Activated CD4-positive, CD25-positive, alpha-beta regulatory T cell treated with anti-CD3 and anti-CD28 coated beads, Interleukin-2, amount 50 U/mL, for 24 hours (primary cell): ENCODE data around the gene ADIPOR2.

Experiments used
- ATAC-seq, 2 donors: fragments of 150-1000 bp; cut with Tn5 transposase; one replicate each; pipeline ENCODE4 v1.10.0; 2021; ENCODE audit warnings: mild to moderate bottlenecking in 1 of 2, moderate library complexity in 1 of 2

Gene ADIPOR2

DNA sequence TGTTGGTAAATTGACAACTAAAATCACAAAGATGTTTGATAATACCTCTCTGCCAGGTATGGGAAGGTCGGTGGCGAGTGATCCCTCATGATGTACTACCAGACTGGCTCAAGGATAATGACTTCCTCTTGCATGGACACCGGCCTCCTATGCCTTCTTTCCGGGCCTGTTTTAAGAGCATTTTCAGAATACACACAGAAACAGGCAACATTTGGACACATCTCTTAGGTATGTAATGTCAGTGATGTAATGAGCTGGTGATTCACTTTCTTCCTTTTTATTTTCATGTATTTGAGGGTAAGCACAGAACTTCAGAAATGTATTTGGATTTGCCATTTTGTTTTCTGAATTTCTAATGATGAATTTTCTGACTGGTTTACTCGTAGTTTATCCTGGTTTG is 86.9 kb downstream of the ADIPOR2 start:
- ATAC-seq: no peak

DNA sequence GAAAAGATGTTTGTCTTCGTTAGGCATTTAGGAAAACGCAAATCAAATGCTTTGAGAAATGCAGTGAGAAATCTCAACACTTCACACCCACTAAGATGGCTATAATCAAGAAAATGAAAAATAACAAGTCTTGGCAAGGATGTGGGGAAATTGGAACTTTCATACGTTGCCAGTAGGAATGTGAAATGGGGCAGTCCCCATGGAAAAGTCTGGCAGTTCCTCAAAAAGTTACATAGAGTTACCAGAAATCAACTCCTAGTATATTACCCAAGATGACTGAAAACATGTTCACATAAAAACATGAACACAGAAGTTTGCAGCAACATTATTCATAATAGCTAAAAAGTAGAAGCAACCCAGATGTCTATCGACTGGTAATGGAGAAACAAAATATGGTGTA is 88.0 kb downstream of the ADIPOR2 start:
- ATAC-seq: no peak

DNA sequence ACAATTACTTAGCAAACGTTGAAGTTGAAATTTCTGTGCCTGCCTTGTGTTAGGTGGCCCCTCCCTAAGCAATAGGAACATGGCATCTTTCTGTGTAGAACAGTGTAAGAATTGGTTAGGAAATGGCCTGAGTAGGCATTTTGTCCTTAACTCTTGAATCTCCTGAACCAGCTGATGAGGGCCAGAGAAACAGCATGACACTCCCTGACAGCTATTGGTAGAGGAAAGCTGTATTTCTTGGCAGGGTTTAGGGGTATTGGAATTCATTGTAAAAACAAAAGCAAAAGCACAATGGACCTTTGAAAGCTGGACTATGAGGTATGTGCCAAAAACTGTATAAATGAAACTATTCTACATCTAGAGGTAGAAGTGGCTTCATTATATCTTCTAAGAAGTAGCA is 88.9 kb downstream of the ADIPOR2 start:
- ATAC-seq: no peak

DNA sequence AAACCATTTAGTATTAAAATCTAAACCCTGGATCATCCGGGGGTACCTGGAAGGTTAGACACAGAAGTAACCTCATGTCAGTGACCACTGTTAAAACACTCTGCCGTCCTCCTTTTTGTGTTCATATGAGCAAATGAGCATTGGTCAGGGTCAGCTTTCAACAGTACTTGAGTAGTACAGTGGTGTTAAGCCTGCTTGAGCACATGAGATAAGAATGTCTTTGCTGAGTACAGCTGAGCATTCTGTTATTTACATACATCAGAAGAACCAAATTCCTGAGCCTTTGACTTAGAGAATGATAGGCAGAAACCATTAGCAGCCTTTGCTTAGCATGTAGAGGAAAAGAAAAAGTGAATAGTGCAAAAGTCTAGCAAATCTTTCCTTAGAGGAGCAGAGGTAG is 90.9 kb downstream of the ADIPOR2 start:
- no peak for ATAC-seq

DNA sequence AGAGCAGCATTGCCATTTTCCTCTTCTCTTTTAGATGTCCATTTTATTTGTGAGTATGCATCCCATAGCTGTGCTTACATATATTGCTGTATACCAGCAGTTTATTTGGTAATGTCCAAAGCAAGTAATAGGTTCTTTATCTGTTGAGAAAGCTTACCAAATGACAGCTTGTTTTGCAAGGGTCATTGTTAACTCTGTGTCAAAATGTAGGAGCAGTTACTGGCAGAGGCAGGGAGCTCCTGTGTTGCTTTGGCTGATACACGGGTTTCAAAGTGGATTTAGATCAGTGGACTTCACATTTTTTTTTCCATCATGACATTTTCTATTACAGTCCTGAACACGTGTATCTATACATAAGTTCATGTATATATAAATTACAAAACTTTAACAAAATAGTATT is 91.3 kb downstream of the ADIPOR2 start:
- ATAC-seq: no peak

DNA sequence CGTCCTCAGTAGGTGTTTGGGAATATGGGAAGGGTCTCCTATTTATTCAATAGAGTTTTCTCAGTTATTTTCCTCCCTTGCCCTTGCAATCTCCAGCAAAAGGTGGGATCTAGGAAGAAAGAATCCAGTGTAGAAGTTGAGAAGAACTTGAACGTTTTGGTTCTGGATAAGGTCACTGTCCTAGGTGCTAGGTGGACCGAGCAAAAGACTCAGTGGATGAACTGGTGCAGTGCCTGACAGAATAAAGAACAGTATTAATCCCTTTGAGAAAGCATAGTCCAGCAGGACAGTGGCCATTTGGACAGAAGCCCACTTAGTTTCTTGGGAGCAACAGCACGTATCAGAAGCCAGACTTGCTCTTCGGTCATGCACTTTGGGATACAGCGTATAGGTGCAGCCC is 96.8 kb downstream of the ADIPOR2 start:
- no peak for ATAC-seq

DNA sequence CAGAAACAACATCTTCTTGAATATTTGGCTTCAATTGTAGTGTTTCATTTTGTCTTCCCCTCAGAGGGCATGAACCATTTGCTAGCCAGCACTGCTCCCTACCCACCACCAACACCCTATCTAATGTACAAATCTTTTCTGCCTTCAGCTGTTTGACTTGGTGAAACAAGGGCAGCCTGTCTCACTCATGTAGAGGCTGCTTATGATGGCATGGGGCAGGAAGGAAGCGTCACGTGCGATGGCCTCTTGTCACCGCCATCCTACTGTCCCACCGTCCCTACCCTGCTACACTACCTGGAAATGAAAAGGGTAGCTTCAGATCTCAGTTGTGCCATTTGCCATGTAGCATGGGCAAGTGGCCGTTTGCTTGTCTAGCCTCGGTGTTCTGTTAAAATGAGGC is 99.6 kb downstream of the ADIPOR2 start:
- ATAC-seq: no peak

DNA sequence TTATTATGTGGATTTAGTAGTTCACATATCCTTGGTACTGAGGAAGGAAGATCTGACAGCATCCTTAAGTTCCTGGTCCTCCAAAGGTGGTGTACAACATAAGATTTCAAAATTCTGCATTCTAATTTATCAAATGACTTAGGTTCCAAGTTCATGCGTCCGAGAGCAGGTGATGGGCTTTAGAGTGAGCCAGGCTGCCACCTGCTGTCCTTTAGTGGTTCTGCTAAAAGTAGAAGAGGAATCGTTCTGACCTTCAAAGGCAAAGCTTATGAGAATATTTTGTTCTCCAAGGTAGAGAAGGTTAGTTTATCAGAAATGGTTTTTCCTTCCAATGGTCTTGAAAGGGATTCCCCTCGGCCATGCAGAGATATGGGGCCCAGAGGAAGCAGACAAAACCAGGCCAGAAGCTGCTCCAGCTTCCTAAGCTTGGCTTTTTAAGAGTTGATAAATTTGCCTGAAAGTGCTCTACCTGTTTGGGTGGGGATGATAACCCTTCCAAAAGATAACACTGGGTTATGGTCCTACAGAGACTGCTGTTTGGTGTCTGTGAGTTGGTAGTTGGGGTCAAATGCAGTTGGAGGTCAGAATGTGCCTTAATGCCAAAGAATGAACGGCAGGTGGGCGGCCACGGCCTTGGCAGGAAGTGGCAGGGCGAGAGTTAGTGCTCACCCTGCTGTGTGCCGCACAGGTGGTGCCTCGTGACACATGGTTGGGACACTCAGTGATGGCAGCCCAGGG is 100.4 kb downstream of the ADIPOR2 start:
- ATAC-seq: peak; percentile 14 to 15

DNA sequence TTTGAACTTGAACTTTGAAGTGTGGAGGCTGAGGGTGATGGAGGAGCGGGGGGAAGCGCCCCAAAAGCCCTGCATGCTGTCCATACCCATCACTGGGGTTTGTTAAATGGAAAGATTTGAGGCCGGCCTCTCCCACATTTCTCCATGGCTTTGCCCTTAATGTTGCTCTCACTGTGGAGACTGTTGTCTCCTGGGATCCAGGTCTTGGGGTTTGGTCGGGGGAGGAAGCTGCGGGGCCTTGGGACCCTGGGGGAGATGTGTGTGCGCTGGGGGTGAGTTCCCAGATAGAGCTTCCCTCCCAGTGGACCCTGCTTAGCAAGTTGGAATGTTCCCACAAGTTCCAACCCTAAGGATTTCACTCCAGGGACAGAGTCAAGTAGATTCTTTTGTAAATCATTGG is 101.5 kb downstream of the ADIPOR2 start:
- no peak for ATAC-seq

DNA sequence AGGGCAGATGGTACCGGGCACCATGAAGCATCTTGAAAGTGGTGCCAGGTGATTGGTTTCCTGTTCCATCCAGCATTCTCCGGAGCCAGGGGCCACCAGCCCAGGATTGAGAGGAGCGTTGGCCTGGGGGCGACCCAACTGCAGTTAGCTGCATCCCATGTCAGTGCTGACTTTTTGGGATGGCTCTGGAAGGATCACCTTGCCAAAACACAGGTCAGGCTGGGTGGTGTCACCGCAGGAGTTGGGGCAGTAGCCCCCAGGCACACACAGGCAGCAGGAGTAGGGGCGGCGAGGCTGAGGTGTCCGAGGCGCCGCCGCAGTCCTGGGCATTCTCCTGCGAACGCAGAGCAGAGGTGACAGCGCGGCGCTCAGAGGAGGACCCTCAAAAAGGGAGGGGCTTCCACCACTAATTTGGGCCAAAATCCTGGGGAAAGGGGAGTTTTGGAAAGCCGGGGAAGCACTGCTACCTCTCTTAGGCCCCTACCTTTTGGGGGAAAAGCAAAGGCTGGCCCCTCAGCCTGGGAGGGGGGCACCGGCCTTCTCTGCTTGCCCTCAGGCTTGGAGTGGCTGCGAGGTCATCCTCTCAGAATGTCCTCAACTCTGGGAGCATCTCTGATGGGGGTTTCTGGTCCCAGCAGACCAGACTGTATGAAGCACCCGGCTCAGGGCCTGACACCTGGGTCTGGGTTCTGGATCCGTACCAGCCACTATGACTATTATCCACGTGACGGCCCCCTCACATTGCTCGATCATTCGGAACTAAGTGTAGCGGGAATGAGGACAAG is 102.7 kb downstream of the ADIPOR2 start:
- ATAC-seq: no peak

DNA sequence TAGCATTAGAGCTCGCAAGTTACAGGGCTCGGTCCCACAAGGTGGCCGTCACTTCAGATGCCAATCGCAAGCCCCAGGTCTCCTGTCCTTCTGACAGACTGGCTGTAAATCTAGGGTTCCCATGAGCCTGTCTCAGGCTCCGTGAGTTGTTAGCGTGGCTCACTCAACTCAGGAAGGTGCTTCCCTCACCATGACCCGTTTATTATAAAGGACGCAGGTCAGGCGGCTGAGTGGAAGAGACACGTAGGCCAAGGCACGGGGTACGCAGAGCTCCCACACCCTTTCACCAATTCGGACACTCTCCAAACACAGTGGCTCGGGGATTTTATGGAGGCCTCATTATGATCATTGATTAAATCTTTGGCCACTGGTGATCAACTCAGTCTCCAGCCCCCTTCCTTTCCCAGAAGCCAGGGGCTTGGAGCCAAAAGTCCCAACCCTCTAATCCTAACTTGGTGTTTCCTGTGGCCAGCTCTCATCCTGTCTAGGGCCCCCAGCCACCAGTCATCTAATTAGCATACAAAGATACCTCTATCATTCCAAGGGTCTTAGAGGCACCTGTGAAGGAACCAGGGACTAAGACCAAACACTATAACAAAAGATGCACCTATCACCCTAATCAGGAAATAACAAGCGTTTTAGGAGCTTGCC is 103.7 kb downstream of the ADIPOR2 start:
- ATAC-seq: no peak

DNA sequence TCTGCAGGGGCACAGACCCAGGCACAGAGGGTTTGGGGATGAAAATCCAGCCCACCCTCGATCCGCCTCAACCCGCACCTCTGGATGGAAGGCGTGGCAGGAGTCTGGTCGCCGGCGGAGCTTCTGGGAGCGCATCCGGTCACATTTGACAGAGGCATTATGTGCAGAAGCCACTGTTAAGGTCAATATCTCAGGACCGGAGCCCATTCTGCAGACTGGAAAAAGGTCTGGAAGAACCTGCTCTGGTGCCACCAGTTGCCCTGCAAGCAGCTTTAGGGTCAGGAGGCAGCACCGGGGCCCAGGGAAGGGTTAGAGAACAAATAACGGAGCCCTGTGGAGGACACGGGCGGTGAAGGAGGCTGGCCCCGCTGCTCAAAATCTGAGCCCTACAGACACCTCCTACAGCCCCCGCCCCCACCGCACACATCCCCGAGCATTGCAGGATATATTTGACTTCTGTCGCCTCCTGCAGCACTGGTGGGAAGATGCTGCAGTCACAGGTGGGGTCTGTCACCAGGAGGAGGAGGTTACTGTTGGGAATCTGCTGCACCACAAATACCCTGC is 104.4 kb downstream of the ADIPOR2 start:
- no peak for ATAC-seq

DNA sequence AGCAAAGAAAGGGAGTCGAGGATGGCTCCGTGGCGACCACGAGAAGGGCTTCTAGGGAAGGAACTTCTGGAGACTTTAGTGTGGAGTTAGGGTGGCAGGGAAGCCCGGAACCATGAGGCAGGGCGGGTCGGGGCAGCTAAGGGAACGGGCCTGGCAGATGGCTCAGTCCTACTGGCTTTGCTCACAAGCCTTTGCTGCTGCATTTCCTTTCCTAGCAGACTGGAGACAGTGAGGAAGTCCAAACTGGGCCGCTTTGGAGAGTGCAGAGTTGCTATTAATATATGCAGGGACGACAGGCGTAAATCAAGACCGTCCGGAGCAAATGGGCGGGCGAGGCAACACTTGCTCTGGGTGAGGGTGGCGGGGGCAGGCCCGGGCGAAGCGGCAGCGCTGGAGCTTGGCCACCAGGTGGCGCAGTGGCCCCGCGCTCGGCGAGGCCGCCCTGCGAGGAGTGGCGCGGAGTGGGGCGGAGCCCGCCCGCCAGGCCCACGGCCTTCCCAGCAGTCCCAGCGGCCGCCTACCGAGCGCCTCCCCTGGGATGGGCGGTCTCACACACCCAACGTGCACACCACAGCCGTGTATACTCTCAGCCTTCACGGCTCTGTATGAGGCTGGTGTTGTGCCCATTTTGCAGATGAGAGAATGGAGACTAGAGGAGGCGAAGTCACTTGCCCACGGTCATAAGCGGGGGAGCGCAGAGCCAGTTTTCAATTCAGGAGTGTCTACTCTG is 105.1 kb downstream of the ADIPOR2 start:
- ATAC-seq: peak; percentile 98 to 99

DNA sequence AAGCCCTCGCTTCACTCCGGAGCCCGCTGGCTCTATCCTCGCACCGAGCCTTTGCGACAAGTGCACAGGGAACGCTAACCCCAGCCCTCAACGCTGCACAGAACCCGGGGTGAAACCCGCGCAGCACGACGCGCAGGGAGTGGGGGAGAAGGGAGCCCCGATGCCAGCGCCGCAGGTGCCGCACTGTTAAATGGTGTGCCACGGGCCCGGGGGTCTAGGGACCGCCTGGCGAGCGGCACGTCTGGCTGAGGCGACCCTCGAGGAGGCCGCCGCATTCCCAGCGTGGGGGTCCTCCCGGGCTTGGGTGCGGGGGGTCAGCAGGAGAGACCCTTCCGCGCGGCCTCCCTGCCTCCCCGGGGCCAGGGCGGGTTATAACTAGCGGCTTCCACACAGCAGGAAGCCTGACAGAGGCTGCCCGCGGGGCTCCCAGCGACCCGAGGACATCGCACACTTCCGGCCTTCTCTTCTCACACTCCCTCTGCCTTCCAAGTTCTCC is 105.7 kb downstream of the ADIPOR2 start:
- peak; percentile 26 to 27 for ATAC-seq

DNA sequence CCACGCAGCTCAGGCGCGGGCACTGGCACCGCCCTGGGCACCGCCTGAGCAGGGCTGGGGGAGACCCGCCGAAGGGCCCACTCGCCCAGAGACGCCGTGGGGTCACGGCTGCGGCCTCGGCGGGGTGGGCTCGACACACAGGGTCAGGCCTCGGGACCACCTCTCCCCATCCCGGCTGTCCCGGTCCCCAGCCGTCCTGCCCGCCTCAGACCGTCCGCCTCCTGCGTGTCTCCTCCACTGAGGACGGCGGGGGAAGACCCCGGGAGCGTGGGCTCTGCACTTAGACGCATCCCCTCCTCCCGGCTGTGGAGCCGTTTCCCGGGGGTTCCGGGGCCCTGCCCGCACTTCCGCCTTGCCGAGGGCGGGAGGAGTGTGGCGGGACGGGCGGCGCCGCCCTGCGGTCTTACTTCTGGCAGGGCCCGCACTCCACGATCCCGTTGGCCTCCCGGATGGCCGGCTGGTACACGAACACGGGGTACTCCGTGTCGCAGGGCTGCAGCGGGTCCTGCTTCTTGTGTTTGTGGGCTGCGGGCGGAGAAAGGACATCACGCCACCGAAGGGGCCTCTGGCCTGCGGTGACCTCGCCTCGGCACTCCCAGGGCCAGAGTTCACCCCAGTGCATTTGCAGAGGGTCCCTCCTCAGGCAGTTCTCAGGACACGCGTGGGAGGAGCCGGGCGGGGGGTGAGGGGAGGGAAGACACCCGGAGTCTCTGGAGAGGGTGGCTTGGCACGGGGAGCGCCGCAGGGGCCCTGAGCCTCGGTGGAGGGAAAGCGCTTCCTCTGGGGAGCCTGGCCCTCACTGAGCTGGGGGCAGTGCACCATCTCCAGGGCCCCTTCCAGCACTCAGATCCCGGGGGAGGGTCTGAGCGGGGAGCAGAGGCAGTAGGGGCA is 106.4 kb downstream of the ADIPOR2 start:
- ATAC-seq: peak in 1 of 2 donors; percentile 8

DNA sequence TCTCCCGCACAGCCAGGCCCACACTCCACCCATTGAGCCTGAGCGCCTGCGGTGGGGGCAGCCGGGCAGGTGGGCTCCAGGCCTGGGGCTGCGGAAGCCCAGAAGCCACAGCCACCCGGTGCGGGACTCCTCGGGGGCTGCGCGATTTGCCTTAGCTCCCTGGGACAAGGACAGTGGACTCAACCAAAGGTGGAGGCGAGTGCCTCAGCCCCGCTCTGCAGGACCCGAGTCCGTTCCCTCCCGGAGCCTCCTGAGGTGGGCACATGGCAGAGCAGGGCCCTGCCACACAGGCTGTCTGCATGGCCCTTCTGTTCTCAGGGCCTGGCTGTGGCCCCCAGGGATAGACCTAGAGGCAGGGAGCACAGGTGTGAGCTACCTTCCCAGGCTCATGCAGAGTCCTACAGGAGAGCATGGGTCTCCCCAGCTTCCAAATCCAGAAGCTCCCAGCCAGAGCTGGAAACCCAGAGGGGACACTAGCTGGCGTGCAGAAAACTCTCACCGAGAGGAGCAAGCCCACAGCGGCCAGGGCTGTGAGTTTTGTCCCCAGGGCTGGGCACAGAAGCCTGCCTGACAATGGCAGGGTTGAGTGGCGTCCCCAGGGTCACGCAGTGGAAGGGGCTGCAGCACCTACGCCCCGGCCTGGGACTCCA is 107.2 kb downstream of the ADIPOR2 start:
- ATAC-seq: no peak

DNA sequence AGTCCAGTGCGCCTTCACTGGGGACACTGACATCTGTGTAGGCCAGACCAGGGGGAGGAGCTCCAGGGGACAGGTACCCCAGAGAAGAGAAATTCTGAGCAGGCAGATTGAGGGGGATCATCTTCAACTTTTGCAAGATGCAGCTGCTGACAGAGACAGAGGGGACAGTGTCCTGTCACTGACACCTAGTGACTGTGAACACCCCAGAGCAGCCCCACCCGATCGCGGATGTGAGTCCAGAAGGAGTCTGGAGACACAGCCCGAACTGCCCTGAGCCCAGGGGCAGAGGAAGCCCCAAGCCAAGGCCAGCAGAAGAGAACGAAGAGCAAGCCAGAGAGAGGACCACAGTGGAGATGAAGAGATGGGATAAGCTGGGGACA is 107.8 kb downstream of the ADIPOR2 start:
- ATAC-seq: no peak

DNA sequence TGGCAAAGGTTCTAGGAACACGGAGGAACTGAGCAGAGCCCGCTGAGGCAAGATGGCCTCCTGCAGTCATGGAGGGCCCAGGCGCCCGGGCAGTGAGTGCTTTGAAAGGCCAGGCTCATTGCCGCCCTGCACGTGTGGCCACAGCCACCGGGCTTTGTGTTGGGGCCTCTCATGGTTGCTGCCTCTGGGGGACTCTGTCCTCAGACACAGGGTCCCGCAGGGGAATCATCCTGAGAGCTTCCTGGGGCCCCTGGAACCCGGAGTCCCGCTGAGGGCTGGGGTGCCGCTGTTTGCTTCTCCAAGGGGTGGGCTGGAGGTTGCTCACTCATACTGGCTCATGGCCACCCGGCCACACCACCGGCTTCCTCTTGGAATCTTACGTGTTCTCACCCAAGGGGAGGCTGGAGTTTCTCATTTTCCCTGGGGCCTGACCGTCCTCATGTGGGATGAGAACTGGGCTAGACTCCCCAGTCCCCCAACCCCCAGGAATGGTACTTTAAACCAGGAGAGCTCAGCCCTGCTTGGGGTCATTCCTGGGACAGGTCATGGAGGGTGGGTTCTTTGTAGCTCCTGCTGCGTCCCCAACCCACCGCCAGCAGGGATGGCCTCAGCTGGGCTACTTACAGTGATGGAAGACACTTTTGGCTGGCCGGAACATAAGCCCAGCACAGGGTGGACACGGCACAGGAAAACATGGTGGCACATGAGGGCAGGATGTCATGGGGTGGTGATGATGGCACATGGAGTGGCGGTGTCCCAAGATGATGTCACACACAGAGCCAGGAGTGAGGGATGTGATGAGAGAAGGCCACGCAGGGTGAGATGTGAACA is 108.4 kb downstream of the ADIPOR2 start:
- ATAC-seq: no peak

DNA sequence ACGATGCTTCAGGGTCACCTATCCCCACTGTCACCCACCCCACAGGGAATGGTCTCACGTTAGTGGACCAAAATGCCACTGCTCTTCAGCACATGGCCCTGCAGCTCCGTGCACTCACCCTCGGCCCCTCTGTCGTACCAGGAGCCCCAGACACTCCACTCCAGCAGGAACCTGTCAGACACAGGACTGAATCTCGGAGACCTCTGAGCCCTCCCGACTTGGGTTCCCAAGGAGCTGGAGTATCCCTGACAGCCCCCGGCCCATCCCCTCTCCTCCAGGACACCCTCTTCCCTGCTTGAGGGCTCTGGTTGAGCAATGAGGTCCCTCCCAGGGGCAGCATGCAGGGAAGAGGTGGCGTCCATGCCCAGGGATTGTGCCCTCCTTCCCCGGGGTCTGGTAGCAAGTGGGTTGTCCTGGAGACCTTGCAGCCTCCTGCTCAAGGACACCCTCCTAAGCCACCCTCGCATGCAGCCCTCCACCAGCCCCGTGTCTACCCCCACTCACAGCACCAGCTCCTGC is 109.1 kb downstream of the ADIPOR2 start:
- ATAC-seq: no peak
